Hippocampal formation (tissue), 2 donors: ENCODE results near the gene COL4A3.

ENCODE experiments used
- DNase-seq, 2 donors: peaks; one replicate each; lab custom pipeline; 2025; lab: John Stamatoyannopoulos, UW

Gene COL4A3

GRCh38 chr2:227292314-227292713 is 127.9 kb downstream of the COL4A3 start:
- DNase-seq: no peak

DNA sequence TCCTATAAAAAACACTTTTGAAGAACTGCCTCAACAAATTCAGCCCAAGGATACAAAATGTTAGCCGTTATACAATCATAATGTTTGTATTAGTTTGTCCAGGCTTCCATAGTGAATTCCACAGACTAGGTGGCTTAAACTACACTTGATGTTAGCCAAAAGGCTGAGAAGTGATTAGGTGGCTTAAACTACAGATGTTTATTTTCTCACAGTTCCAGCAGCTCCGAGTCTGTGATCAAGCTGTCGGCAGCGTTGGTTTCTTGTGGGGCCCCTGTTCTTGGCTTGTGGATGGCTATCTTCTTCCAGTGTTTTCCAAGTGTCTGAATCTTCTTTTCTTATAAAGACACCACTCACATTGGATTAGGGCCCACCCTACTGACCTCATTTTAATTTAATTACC is 129.1 kb downstream of the COL4A3 start:
- no peak for DNase-seq

DNA sequence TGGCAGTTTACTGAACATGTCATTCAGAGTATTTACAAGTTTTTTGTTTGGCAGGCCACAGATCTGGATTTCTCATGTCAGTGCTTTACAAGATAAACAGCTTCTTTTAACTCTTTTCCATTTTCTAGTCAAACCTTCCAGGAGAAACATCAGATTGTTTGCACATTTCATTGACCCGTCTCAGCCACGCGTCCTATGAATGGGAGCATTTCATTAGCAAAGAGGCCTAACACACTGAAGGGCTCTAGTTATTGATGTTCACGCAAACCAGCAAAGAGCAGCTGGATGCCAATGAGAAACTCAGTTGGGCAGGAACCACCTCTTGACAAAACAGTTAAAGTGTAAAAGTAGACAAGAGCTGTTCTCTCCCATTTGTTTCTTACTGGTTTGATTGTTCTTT is 131.4 kb downstream of the COL4A3 start:
- no peak for DNase-seq

DNA sequence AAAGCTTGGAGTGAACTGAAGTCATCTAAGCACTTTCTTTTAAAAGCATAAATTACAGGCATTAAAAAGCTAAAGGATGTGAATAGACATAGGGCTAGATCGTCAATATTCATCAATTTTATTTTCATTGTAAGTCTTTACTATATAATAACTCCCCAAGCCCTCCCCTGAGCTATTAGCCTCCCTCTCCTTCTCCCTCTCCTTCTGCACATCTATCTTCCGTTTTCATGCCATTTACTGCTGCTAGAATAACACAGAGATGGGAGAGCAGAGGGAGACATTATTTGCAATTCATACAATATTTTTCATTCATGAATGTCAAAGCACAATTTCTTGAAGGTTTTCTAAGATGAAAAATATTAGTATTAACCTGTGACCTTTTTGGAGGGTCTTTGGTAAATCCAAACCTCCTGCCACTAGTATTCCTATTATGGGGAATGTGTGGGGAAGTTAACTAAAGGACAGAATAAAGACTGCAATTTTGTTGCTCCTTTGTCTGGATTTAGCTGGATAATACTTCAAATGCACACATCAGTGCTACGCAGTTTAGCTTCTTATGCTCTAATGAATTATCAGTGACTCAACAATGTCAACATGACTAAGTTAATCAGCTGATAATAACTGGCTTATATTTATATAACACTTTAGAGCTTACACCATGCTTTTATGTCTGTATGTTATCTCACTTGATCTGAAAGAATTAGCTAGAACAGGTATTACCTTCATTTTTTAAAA is 132.4 kb downstream of the COL4A3 start:
- DNase-seq: no peak

DNA sequence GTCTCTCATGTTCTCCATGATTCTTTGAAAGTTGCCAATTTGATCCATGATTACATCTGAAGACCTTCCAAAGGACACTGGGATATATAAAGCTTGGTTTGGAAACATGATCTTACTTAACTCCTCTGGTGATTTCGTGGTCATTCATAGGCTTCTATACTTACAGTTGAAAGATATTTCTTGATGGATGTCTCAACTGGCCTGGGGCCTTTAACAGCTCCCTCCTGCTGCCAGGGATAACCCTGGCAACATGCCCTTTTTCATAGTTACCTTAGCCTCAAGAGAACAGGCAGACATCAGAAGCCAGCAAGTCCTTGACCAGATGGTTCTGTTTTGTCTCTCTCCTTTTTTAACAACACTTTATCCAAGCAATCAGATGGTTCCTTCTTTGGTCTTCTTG is 137.1 kb downstream of the COL4A3 start:
- DNase-seq: no peak

- DNase-seq: no peak
Measured at GRCh38 chr2:227308784-227309183, 144.4 kb downstream of the COL4A3 start.

DNA sequence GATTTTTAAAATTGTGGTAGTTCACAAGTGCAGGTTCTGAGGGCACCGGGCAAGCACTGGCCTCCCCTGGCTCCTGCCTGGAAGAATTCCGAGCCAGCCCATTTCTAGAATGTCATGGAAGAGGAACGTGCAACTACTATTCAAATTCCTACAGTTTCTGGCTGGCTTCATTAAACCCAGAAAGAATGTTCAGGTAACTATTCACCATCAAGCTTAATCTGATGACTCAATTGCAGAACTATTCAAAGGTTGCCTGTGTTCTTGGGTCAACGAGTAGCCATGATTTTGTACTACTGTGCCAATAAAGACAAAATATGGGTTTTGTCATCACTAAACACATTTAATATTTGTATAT is 146.3 kb downstream of the COL4A3 start:
- no peak for DNase-seq

GRCh38 chr2:227311861-227312506 is 147.6 kb downstream of the COL4A3 start:
- no peak for DNase-seq

GRCh38 chr2:227312579-227312978 is 148.2 kb downstream of the COL4A3 start:
- DNase-seq: no peak

DNA sequence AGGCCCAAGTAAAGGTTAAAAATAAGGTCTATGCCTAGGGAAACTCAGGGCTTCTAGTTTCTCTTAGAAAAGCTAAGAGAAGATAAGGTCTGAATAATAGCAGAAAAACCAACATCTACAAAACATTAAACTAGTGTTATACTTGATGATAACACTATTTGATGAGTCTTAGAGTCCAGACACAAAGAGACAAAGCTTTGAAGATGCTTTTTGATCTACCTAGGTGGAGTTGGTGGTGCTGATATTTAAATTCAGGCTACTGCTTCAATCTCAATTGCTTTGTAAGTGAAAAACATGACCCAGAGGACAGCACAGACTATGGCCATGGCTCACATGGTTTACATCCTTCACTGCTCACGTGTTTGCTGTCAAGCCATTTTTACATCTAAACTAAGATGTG is 148.9 kb downstream of the COL4A3 start:
- no peak for DNase-seq

- DNase-seq: no peak
Measured at GRCh38 chr2:227317834-227318233, 153.4 kb downstream of the COL4A3 start.

- DNase-seq: no peak
Measured at GRCh38 chr2:227320305-227321094, 156.1 kb downstream of the COL4A3 start.

- no peak for DNase-seq
Measured at GRCh38 chr2:227322530-227323205, 158.2 kb downstream of the COL4A3 start.

- DNase-seq: no peak
Measured at GRCh38 chr2:227323818-227324217, 159.4 kb downstream of the COL4A3 start.

GRCh38 chr2:227324642-227324994 is 160.2 kb downstream of the COL4A3 start:
- no peak for DNase-seq

- DNase-seq: peak; percentile 88 to 91
Measured at GRCh38 chr2:227324995-227325838, 160.8 kb downstream of the COL4A3 start, which contains the start of gene MFF. TSS of gene MFF (plus strand) at chr2:227325251. CDS start at chr2:227330666, 5,415 bp downstream.

GRCh38 chr2:227325839-227326195 is 161.4 kb downstream of the COL4A3 start:
- DNase-seq: peak in 1 of 2 donors; percentile 19

DNA sequence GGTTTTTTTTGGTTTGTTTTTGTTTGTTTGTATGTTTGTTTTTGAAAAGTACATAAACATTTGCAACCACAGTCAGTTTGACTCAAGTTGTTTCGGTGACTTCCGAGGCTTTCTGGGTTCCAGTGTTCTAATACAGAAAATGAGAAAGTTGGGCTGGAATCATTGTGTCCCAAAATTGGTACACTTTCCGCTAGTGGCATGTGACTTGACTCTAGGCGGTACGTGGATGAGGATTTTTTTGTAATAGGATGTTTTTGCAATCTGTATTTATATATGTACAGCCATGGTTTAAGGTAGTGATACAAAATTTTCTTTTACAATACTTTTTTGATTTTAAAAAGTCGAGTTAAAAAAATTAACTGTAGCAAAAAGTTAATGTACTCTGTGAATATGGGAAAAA is 162.4 kb downstream of the COL4A3 start:
- no peak for DNase-seq

DNA sequence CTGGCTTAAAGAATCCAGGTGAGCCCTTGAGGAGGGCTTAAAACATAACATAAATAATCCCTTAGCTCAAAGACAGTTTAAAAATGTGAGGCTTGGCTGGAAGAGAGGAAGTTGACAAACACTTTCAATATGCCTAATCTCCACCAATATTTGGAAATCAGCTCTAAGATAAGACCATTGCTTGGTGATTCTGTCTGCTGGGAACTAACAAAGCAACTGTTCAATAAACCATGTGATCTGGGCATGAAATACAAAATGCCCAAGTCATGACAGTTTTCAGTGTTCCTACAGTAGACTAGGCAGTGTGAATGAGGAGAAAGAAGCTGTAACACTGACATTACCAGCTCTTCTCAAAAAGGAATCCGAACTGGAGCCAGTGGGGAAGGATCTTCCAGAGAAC is 171.3 kb downstream of the COL4A3 start:
- DNase-seq: peak in 1 of 2 donors; percentile 56

DNA sequence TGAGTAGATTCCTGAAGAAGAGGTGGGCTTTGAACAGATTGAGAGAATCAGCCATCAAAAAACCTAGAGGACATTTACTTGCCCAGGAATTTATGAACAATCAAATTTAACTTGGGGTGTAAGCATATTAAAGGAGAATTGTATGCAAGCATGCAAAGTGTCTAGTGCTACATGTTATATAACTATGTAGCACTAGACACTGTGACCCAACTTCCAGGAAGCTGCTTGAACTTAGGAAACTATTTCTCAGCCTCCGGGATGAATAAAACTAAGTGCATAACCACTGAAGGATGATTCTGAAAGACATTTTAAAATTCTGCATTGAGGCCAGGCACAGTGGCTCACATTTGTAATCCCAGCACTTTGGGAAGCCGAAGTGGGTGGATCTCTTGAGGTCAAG is 173.0 kb downstream of the COL4A3 start:
- no peak for DNase-seq

DNA sequence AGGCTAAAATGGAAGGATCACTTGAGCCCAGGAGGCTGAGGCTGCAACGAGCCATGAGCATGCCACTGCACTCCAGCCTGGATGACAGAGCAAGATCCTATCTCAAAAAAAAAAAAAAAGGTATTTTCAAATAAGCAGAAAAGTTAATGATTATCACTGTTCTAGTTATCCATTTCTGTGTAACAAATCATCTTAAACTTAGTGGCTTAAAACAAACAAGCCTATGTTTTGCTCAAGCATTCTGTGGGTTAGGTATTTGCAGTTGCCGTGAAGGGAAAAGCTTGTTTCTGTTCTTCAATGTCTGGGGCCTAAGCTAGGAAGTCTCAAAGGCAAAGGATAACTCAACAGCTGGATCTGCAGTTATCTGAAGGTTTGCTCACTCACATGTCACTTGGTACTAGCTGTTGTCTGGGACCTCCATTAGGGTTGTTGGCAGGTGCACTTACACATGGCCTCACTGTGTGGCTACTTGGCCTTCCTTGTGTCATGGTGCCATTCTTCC is 174.7 kb downstream of the COL4A3 start:
- no peak for DNase-seq
